ENCODE results near the gene AKAP5.

AKAP5 gene, protein sequence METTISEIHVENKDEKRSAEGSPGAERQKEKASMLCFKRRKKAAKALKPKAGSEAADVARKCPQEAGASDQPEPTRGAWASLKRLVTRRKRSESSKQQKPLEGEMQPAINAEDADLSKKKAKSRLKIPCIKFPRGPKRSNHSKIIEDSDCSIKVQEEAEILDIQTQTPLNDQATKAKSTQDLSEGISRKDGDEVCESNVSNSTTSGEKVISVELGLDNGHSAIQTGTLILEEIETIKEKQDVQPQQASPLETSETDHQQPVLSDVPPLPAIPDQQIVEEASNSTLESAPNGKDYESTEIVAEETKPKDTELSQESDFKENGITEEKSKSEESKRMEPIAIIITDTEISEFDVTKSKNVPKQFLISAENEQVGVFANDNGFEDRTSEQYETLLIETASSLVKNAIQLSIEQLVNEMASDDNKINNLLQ

DNA sequence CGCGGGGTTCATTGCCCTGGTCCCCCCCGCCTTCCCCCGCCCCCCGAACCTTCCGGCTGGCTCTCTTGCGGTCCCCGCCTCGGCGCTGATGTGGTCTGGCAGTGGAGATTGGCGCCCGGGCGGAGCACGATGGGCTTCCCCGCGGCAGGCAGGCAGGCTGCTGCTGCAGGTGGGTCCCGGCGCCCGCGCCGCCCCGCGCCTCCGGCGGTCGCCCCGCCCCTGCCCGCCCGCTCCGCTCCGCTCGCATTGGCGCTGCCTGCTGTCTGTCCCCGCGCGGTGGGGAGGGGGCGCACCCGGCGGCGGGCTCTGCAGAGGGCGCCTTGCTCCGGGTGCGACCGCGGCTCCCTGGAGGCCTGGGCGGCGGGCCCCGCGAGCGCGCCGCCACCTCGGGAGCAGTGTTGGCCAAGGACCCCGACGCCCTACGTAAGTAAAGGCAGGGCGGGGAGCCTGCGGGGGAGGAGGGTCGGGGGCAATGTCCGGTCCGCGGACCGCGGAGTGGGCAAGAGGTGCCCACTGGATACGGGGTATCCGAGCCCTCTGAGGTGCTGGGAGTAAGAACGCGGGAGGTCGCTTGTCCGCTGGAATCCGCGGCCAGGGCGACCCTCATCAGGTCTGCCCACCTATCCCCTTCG lies at the start of gene AKAP5:
TSS of gene AKAP5 (plus strand) at position 309 of the 632 bp plus-strand sequence. CDS start 2,896 bp downstream, outside the sequence.
- peak; percentile 70 for DNase-seq

DNA sequence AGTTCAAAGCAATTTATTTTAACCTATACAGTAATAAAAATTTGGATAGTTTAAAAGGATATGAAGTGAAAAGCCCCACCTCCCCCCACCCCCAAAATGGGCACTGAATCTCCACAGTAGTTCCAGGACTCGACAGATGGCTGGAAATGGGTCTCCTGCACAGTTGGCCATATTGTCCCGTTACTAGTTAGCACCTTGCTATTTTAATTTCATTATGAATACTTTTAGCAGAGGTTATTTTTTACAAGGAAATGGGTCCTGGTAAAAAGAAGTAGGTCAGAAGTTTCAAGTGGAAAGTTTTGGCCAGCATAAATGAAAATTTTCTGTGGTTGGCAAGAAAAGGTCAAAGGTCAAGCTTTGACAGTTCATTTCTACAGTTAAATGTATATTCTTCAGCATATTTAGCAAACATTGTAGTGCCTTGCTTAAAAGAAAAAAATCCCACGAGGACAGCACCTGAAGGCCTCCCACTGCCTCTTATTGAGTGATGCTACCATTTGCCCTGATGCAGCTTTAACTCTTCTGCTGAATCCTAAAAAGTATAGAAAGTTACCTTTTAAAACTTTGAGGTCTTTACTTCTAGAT lies 48.9 kb upstream of the AKAP5 start:
- no peak for DNase-seq

DNA sequence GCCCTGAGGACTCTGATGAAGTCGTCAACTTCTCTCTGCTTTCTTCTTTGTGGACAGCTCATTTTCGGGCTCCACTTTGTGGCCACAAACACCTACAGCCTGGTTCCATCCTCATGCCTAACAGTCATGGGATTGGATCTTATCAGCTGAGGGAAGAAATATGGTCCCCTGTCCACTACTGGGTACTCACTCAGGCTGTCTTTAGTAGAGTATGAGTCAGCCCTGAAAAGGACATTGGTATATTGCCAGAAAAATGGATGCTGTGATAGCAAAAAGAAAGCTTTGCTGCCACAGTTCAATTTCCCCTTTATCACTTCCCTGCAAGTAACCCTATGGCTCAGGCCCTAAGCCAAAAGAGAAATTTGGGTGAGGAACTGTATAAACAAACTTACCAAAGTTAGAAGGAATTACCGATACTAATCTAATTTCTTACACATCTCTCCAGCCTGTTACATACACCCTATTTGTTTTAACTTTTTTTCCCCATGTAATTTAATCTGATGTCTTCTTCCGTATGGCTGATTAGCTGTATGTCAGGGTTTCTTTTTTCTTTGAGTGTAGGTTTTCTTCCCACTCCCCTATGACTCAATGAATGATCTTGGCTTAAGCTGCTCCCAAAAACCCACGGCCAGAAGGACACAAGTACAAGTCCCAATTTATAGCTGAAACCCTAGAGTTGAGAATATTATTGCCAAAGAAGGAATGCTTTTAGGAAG lies 48.1 kb upstream of the AKAP5 start:
- no peak for DNase-seq

DNA sequence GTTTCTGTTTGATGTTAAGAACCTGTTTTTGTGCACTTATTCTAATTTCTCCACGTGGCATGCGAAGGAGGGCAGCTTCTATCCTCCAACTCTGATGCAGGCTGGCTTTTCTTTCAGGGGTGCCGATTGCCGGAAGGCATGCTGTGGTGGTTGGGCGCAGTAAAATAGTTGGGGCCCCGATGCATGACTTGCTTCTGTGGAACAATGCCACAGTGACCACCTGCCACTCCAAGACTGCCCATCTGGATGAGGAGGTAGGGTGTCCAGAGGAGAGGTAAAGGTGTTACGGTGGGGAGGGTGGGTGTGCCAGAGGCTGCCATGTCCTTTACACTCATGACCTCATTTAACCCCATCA lies 47.6 kb upstream of the AKAP5 start:
- no peak for DNase-seq

DNA sequence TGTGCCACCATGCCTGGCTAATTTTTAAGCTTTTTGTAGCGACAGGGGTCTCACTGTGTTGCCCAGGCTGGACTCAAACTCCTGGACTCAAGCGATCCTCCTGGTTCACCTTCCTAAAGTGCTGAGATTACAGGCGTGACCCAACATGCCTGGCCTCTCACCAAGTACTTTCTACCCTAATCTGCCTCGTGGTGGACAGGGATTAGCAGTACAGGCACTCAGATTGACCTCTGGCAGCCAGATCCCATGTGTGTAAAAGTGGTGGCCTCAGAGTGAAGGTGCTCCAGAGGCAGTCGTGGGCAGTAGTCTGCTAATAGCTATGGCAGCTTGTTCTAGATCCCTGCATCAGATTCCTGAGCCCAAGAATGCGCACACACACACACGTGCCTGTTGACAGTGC lies 46.3 kb upstream of the AKAP5 start:
- no peak for DNase-seq

DNA sequence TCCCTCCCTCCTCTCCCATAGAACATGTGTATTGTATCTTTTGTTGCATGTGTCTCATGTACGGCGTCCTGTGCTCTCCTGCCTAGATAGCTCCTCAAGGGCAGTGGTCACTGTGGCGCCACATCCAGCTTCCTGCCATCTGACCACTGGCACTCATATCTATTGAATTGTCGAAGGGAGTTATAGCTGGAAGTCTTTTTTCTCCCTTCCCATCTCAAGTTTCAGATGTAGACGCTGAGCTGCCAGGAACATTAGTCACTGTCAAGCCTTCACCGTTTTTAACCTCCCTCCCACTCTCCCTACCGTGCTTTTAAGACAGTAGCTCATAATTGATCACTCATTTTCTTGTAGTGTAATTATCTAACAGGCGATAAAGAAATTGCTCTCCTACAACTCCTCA lies 44.1 kb upstream of the AKAP5 start:
- no peak for DNase-seq

DNA sequence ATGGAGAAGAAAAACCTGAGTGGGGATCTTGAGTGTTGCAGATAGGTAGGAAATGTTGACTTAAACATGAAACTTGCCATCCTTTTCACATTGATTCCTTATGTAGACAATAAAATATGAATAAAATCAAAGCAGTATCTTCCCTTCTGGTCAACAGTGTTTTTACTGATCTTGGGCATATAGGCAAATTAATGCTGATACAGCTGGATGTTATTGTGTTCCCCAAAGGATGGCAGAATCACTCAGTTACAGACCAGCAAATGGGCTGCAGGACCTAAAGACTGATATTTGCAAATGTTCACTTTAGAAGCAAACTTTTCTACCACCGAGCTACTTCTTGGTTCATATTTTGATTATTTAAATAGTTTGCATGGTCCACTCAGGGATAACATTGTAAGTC lies 43.3 kb upstream of the AKAP5 start:
- no peak for DNase-seq

DNA sequence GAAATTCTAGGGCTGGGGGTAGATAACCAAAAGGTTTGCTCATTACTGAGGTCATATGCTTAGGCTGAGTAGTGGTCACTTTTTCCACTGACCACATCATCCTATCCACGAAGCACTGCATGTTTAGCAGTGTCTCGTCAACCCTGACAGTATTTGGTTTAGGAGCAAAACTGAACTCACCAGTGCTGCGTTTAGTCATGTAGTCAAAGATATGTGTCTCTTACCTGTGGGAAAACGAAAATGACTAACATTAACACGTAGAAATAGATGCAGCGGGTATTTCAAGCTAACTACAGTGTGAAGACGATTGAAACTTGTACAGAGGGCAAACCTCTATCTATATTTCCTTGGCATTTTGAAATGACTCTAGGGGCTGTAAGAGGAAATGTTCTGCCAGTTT lies 42.5 kb upstream of the AKAP5 start:
- no peak for DNase-seq

DNA sequence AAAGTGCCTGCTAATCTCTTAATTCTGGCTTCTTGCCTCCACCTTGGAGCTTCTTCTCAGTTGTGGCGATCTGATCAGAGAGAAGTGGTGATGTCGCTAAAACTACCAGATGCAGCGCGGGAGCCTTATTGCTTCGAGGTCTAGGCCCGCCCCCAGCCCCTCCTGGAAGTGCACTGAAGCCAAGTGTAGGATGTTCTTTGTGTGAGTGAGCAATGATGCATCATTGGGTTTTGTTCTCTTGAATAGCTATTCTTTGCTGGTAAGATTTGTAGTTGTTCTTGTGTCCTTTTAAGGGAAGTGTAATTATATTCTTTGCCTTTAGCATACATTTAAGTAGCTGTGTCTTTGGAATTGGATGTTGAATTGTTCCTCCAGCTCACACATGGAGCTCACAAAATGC lies 41.3 kb upstream of the AKAP5 start:
- DNase-seq: no peak

DNA sequence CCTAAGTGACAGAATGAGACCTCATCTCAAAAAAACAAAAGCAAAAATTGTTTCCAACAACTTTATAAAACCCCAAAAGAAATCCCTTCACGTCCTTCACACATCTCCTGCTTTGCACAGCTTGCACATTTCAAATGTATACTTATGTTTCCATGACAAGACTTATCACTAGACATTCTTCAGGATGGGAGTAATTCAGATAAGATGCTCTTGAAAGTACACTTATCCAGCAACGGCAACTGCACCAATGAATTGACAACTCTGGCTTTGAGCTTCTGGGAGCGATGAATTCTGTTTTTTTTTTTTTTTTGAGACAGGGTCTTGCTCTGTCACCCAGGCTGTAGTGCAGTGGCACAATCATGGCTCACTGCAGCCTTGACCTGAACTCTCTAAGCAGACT lies 30.8 kb upstream of the AKAP5 start:
- no peak for DNase-seq

DNA sequence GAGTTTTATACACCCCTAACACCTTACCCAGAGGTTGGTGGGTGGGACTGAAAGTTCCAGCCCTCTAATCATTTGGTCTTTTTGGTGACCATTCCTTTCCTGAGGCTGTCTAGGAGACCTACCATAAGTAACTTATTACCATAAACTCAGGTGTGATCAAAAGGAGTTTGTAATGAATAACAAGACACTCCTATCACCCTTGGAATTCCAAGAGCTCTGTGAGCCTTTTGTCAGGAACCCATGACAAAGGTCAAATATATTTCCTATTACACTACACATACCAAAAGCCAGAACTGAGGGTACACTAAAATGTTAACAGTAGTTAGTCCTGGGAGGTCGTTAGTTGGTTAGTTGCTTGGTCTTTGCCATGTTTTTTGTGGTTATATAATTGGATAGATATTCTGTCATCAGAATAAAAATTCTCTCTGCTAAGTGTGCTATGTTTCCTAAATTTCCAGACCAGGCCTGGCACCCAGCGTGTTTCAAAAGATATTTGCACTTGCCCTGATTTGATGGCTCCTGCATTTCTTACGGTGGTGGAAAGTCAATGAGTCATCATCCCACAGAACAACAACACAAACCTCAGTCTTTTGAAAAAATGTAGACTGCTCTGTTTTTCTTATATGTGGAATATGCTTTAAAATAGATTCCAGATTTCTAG lies 27.0 kb upstream of the AKAP5 start:
- no peak for DNase-seq

DNA sequence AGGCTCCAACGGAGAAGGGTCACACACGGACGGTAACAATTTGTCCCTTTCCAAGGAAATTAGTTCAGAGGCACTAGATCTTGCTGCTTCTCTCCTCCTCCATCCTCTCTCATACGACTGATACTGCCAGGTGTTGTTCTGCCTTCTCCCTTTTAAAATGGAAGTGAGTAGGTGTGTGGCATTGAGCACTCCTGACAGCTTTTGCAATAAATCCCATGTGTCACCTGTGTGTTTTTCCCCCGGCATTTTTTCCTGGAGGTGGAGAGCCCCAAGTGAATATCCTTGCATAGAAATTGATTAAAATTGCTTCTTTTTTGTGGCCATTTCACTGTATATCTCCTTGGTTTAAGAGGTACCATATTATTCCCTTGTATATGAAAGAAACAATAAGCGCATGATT lies 26.2 kb upstream of the AKAP5 start:
- DNase-seq: no peak

DNA sequence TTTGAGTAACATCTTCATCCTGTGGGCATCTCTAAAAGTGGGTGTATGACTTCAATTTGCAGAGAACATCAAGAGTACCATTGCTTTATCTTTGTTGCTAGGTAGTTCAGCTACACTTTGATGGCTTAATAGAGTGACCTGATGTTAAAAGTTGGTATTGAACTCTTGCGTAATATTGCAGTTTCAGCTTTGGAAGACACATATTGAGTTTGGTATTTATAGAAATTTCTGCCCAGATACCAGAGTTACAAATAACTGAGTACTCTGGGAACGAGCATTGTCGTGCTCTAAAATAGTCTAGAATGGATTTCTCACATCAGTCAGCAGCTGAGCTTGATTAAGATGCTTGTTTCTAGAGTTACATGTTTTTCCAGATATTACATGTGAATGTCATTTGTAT lies 24.8 kb upstream of the AKAP5 start:
- DNase-seq: no peak

DNA sequence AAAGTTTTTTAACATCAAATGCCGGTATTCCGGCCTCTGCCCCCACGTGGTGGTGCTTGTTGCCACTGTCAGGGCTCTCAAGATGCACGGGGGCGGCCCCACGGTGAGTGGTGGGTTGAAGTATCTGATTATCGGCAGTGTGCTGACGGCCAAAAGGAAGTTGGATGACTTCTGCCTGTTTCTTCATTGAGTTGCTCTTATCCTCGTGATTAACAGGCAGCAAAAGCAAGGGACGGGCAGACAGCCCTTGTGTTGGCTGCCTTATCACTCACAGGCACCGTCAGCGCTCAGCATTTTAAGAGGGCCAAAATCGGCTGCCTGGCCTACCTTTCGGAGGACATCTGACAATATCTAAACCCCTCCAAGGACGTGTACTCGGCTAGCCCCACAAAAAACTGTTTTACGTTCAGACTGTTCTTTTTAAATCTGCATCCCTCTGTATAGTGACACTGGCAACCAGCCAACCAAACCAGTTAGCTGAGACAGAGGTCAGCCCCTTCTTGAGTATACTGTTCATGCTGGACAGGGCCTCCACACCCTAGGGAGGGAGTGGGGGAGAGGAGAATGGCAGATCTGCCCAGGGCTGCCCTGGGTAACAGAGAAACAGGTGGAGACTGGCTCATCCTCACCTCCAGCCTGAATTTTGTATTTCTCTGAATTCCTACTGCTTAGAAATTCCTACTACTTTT lies 22.9 kb upstream of the AKAP5 start:
- no peak for DNase-seq

DNA sequence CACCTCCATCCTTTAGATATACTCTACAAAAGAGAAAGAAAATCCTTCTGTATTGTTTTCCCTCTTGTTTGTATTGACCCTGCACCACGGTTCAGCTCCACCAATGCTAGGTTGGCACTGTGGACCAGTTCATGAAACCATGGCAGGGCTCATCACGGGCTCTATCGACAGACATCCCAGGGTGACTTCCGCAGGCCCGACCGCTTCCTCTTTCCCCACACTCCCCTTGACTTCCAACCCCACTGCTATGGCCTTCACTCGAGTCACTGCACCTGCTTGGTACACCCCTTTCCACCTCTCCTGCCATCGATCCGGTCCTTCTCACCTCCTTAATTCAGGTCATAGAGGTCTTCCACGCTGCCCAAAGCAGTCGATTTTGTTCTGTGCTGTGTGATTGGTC lies 21.2 kb upstream of the AKAP5 start:
- peak; percentile 4 for DNase-seq

DNA sequence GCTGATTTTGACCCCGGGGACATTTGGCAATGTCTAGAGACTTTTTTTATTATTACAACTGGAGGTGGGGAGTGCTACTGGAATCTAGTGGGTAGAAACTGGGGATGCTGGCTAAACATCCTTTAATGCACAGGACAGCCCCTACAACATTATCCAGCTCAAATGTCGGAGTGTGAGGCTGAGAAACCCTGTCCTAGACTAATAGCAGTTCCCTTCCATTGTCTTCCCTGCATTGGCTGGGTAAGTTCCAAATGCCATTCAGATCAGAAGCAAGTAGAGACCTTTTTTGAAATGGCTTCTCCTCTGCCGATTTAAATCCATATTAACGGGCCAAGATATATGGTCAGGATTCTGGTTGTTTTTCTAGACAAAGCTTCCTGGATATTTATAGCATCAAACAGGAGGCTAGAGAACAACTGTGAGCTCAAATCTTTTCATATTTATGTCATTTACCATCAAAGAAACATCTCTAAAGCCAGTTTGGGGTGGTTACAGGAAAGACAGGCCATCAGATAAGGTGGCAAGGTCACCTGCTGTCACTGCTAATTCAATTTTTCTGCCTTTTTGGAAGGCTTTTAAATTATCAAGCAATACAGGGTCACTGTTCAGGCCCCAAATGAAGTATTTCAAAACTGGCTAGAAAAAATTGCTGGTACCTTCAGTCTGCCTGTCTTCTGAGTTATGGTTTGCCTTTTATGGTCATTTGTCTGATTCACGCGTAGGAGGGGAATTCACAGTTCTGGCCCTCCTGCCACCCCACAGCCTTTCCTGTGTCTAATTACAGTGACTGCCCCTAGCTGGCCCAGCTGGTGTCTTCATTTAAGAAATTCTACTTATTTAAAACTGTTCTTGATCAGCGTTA lies 20.1 kb upstream of the AKAP5 start:
- DNase-seq: peak; percentile 62

DNA sequence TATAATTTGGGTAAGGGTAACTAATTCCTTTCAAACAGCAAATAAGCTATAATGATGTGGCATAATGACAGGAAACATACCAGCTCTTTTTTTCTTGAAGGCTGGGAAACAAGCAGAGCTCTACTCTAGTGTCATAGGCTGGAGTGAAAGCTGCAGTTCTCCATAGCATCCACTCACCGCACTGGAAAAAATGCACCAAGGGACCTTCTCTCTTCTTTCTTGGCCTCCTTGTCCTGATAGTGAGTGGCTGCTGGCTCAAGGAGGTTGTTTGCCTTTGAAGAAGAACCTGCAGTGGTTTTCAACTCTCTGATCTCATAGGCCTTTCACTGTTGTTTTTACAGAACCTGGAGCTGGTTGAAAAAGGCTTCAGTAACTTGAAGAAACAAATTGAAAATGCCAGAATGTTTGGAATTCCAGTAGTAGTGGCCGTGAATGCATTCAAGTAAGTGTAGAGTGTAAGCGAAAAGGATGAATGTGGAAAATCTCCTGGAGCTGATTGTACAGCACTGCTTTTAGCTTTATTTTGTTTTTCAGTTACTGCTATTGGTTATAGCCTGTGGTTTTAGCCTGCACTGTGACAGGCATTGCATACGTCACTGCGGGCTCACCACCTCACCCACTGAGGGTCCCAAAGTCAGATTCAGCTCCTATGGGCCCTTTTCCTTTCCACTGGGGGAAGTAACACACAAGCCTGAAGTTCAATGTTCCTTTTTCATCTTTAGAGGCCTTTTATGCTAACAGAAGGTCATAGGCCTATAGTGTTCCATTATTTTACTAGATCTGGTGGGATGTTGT lies 17.2 kb upstream of the AKAP5 start:
- no peak for DNase-seq

DNA sequence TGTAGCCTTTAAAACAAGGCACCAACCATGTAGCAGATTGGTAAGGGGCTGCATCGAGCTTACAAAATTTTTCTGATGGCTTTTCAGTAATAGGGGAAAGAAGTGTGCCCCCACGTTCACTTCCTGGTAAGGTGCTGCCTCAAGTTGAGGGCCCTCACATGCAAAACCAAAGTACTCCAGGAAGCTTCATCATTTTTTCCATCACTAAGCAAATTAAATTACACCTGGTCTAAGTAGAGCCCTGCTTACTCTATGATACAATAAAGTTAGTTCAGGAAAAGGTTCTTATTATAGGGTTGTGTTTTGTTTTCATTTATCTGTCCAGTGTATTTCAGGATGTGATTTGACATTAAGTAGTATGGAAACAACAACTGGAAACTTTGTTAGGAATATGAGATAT lies 15.0 kb upstream of the AKAP5 start:
- no peak for DNase-seq

DNA sequence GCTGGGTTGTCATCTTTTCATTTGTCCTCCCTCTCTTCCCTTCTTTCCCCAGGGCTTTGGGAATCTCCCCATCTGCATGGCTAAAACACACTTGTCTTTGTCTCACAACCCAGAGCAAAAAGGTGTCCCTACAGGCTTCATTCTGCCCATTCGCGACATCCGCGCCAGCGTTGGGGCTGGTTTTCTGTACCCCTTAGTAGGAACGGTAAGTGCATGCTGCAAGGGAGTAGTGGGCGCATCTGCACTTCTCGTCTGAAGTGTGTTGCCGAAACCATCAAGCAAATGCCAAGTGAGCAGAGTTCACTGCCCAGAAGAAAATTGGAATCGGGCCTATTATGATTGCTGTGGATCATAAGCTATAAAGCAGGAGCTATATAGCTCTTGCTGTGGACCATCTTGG lies 10.6 kb upstream of the AKAP5 start:
- DNase-seq: no peak

DNA sequence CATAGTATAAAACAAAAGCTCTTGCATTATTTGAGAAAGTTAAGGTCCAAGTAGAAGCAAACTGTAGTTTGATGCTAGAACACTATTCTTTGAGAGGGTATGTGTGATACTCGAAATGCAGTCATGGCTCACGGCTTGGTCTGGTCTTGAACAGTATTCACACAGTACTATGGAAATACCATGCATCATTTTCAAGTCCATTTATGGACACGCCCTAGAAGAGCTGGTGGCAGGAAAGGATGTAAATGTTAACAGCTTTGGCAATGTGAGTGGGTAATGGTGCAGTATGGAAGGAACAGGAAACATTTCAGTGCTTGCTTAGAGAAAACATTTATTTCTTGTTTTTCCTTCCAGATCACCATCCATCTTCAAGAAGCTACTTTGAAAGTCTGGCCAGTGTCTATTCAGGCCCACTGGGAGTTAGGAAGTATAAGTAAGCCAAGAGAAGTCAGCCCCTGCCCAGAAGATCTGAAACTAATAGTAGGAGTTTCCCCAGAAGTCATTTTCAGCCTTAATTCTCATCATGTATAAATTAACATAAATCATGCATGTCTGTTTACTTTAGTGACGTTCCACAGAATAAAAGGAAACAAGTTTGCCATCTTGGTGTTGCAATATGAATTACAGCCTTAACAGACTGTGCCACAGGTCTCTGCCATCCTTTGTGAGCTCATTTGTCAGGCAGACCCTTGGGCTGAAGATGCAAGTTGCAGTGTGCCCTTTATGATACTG lies 5.7 kb upstream of the AKAP5 start:
- no peak for DNase-seq
